GM19438 (cell line): ENCODE data around the gene TMEM176B.
"Not testable (repeated sequence)": the region's sequence is repeated elsewhere in the genome, so short reads cannot be mapped to it uniquely, and the experiment has no call there.

ENCODE experiments used
- ATAC-seq: cut with Tn5 transposase; IDR thresholded peaks from one replicate; pipeline ENCODE4 v1.9.1; 2021; ENCODE audit warnings: low read depth; ENCODE audit not compliant: unreplicated experiment

The TMEM176B gene

GRCh38 chr7:150791746-150792452, 8.3 kb downstream of the TMEM176B start:
- no peak for ATAC-seq

- no peak for ATAC-seq
These were observed 8.9 kb downstream of the TMEM176B start for GRCh38 chr7:150791304-150791703.

GRCh38 chr7:150790416-150791075, 9.6 kb downstream of the TMEM176B start:
- no peak for ATAC-seq

GRCh38 chr7:150788474-150789269, 11.5 kb downstream of the TMEM176B start:
- no peak for ATAC-seq

GRCh38 chr7:150787321-150788281, 12.6 kb downstream of the TMEM176B start:
- ATAC-seq = no peak

- ATAC-seq = no peak
These were observed 15.2 kb downstream of the TMEM176B start for GRCh38 chr7:150784954-150785353.

GRCh38 chr7:150784120-150784736, 15.9 kb downstream of the TMEM176B start:
- no peak for ATAC-seq

GRCh38 chr7:150781961-150782360, 18.2 kb downstream of the TMEM176B start:
- ATAC-seq = no peak

- ATAC-seq = no peak
These were observed 19.1 kb downstream of the TMEM176B start for GRCh38 chr7:150781103-150781502.

GRCh38 chr7:150780292-150780691, 19.9 kb downstream of the TMEM176B start:
- no peak for ATAC-seq

GRCh38 chr7:150778738-150779301, 21.3 kb downstream of the TMEM176B start:
- no peak for ATAC-seq

- no peak for ATAC-seq
These were observed 22.0 kb downstream of the TMEM176B start for GRCh38 chr7:150778014-150778737.

GRCh38 chr7:150774131-150774530, 26.0 kb downstream of the TMEM176B start:
- not testable (repeated sequence) for ATAC-seq

- ATAC-seq = no peak
These were observed 30.4 kb downstream of the TMEM176B start for GRCh38 chr7:150769768-150770167.

- ATAC-seq = no peak
These were observed 33.8 kb downstream of the TMEM176B start for GRCh38 chr7:150766334-150766709.

- no peak for ATAC-seq
These were observed 40.7 kb downstream of the TMEM176B start for GRCh38 chr7:150759479-150759878.

GRCh38 chr7:150756858-150757257, 43.3 kb downstream of the TMEM176B start:
- ATAC-seq = no peak

- ATAC-seq = no peak
These were observed 44.0 kb downstream of the TMEM176B start for GRCh38 chr7:150756166-150756565.
